A673 (cell line): ENCODE results near the gene TTC38. TPM values are rescaled to one million over a fixed set of nuclear protein-coding genes. Genes with fewer than 3 reads are reported as not detected.

ENCODE experiments used
- BruUV-seq: library from RNA; stranded (reverse); fragments of 400-500 nt; replicated peaks from 2 replicates; lab custom pipeline; 2021; lab: Mats Ljungman, UMichigan
- CTCF ChIA-PET: fragments of 300-600 bp; sonication (Branson Sonifier 250); formaldehyde crosslinking; loops from one replicate; lab custom pipeline; 2022; ENCODE audit warnings: antibody characterized with exemption; lab: Charles Lee
- POLR2A ChIA-PET: fragments of 300-600 bp; sonication (Branson Sonifier 250); formaldehyde crosslinking; loops from one replicate; lab custom pipeline; 2022; ENCODE audit warnings: antibody characterized with exemption; ENCODE audit not compliant: low non-redundant PET; lab: Charles Lee
- DNase-seq: peaks from one replicate; pipeline ENCODE4 v3.0.0-alpha.2; 2015; ENCODE audit warnings: low spot score
- H3K27ac ChIP-seq: fragments of 200-600 bp; sonication (generic); 2 replicates; pipeline ENCODE4 v1.5.1; 2016; ENCODE audit warnings: mixed run types, low read depth, mild to moderate bottlenecking, mixed read lengths, antibody characterized with exemption, low read length; ENCODE audit not compliant: poor library complexity, severe bottlenecking
- H3K27me3 ChIP-seq: fragments of 200-600 bp; sonication (generic); replicated peaks from 2 replicates; pipeline ENCODE4 v1.6.1; 2017; ENCODE audit warnings: mixed run types, low read depth, mild to moderate bottlenecking, mixed read lengths, antibody characterized with exemption, low read length; ENCODE audit not compliant: insufficient read depth, poor library complexity
- H3K36me3 ChIP-seq: fragments of 200-600 bp; sonication (generic); 2 replicates; pipeline ENCODE4 v1.6.1; 2016; ENCODE audit warnings: mixed run types, mild to moderate bottlenecking, mixed read lengths, antibody characterized with exemption, low read length; ENCODE audit not compliant: insufficient read depth, poor library complexity, severe bottlenecking
- H3K4me1 ChIP-seq: fragments of 200-600 bp; sonication (generic); 2 replicates; pipeline ENCODE4 v1.6.1; 2017; ENCODE audit warnings: mixed run types, mild to moderate bottlenecking, mixed read lengths, antibody characterized with exemption, low read length; ENCODE audit not compliant: insufficient read depth, poor library complexity, severe bottlenecking
- H3K4me3 ChIP-seq: fragments of 200-600 bp; sonication (generic); 2 replicates; pipeline ENCODE4 v1.5.1; 2016; ENCODE audit warnings: low read depth, mixed run types, mild to moderate bottlenecking, mixed read lengths, low read length; ENCODE audit not compliant: poor library complexity, severe bottlenecking
- H3K9me3 ChIP-seq: fragments of 200-600 bp; sonication (generic); 2 replicates; pipeline ENCODE4 v1.6.1; 2016; ENCODE audit warnings: mixed run types, low read depth, mild to moderate bottlenecking, mixed read lengths, antibody characterized with exemption, low read length; ENCODE audit not compliant: poor library complexity, severe bottlenecking
- CTCF ChIP-seq: fragments of 300-800, 200-600 bp; sonication (generic); conservative IDR thresholded peaks from 2 replicates; pipeline ENCODE4 v1.5.1; 2017; ENCODE audit warnings: low read depth, mild to moderate bottlenecking, antibody characterized with exemption, low read length, moderate library complexity, mixed read lengths
- EZH2 ChIP-seq: fragments of 200-600 bp; sonication (generic); IDR thresholded peaks from 2 replicates; pipeline ENCODE4 v1.6.1; 2017; ENCODE audit warnings: borderline replicate concordance, low read depth, mild to moderate bottlenecking, mixed read lengths, antibody characterized with exemption, low read length; ENCODE audit not compliant: poor library complexity, severe bottlenecking
- intact Hi-C: fragments of 100-400 bp; cut with micrococcal nuclease; formaldehyde crosslinking; loops from one replicate; pipeline ENCODE4 v1.10.0; 2022; ENCODE audit not compliant: unreplicated experiment
- total RNA-seq: library from RNA; stranded (reverse); gene quantifications from 2 replicates; pipeline ENCODE4 v1.2.3, GENCODE V29; 2021

The TTC38 gene
- total RNA-seq, 1 experiment from 2014 or later: 11.4 TPM

- TF ChIP-seq EZH2 (no peak), CTCF (no peak)
- DNase-seq: no peak
- intact Hi-C loops: no loop called here
- POLR2A ChIA-PET: no interaction called here
- CTCF ChIA-PET: no interaction called here
- H3K36me3 ChIP-seq: peaks cover 55% of the 10 kb centered on the region
- no TSS peak for BruUV-seq
- H3K27ac ChIP-seq: no peak overlapping the region
- no peaks in the 10 kb centered on the region for H3K27me3 ChIP-seq
- H3K4me1 ChIP-seq: no peaks in the 10 kb centered on the region
- no peak overlapping the region for H3K4me3 ChIP-seq
- H3K9me3 ChIP-seq: no peaks in the 10 kb centered on the region
Observed at GRCh38 chr22:46339956-46340355, 72.1 kb downstream of the TTC38 start.

- Histone ChIP-seq H3K4me3 (no peak overlapping the region), H3K27ac (no peak overlapping the region), H3K4me1 (no peaks in the 10 kb centered on the region), H3K9me3 (no peaks in the 10 kb centered on the region), H3K27me3 (no peaks in the 10 kb centered on the region), H3K36me3 (peaks cover 61% of the 10 kb centered on the region)
- TF ChIP-seq EZH2 (no peak), CTCF (no peak)
- DNase-seq: no peak
- ChIA-PET CTCF (no interaction called here), POLR2A (no interaction called here)
- BruUV-seq: no TSS peak
- intact Hi-C loops: no loop called here
Observed at GRCh38 chr22:46340676-46341075, 72.9 kb downstream of the TTC38 start.

Other genes with a start within 250 kb of the TTC38 start
- 2.0 and 4.0 TPM in 2 replicates for gene PPARA, start 117.5 kb upstream of the TTC38 start, total RNA-seq
- 7.0 and 12.4 TPM in 2 replicates for gene CDPF1, start 17.7 kb upstream of the TTC38 start, total RNA-seq
- not detected in 2 replicates for gene PKDREJ, start 4.7 kb upstream of the TTC38 start, total RNA-seq
- 87.3 and 88.1 TPM in 2 replicates for gene GTSE1, start 28.9 kb downstream of the TTC38 start, total RNA-seq
- 83.0 and 90.1 TPM in 2 replicates for gene TRMU, start 67.7 kb downstream of the TTC38 start, total RNA-seq